BJ (cell line): ENCODE results near the gene SUMO2. TPM values are rescaled to one million over a fixed set of nuclear protein-coding genes. Genes with fewer than 3 reads are reported as not detected.
"Not testable (repeated sequence)": the region's sequence is repeated elsewhere in the genome, so short reads cannot be mapped to it uniquely, and the experiment has no call there.

Experiments
- CTCF ChIA-PET: fragments of 350-600 bp; formaldehyde crosslinking; extraction: SDS; loops from one replicate; lab custom pipeline; 2021; ENCODE audit warnings: antibody characterized with exemption, inconsistent platforms; lab: Yijun Ruan, JAX
- POLR2A ChIA-PET: fragments of 300-600 bp; sonication (Branson Sonifier 250); formaldehyde crosslinking; extraction: SDS; loops from one replicate; lab custom pipeline; 2021; ENCODE audit warnings: antibody characterized with exemption; lab: Charles Lee
- DNase-seq: peaks from one replicate; pipeline ENCODE4 v3.0.0-alpha.2; 2011; ENCODE audit warnings: low read depth
- H3K27me3 ChIP-seq: 2 replicates; pipeline ENCODE4 v1.6.0; 2011; ENCODE audit warnings: low read length; ENCODE audit not compliant: control insufficient read depth, insufficient read depth
- H3K36me3 ChIP-seq: 2 replicates; pipeline ENCODE4 v1.5.1; 2011; ENCODE audit warnings: low read length; ENCODE audit not compliant: control insufficient read depth, insufficient read depth
- H3K4me3 ChIP-seq: 2 replicates; pipeline ENCODE4 v1.5.1; 2011; ENCODE audit warnings: low read depth, mild to moderate bottlenecking, control low read depth, low read length
- CTCF ChIP-seq: IDR thresholded peaks from 2 replicates; pipeline ENCODE4 v1.5.1; 2011; ENCODE audit warnings: low read depth, mild to moderate bottlenecking, control low read depth, inconsistent platforms, low read length, moderate library complexity; ENCODE audit not compliant: insufficient read depth
- polyA plus RNA-seq: library from polyadenylated mRNA; depleted of rRNA; stranded (reverse); fragments of >200 nt; gene quantifications from 2 replicates; pipeline ENCODE4 v1.2.3, GENCODE V29; 2011

Gene SUMO2
- polyA plus RNA-seq, 1 experiment: 131 TPM

GRCh38 chr17:75209061-75209460, 26.3 kb upstream of the SUMO2 start:
- Histone ChIP-seq H3K27me3 (no peaks in the 10 kb centered on the region), H3K4me3 (no peak overlapping the region), H3K36me3 (peaks cover 12% of the 10 kb centered on the region)
- DNase-seq: no peak
- TF ChIP-seq CTCF: no peak
- CTCF ChIA-PET: interaction anchor here (1.4 to 1.9 kb wide), 2 partner anchors 95 to 148 kb away, joined by 4 to 7 read pairs; no protein-coding TSS in a partner anchor
- POLR2A ChIA-PET: no interaction called here

GRCh38 chr17:75208161-75208560, 25.4 kb upstream of the SUMO2 start:
- no peak overlapping the region for H3K4me3 ChIP-seq
- H3K36me3 ChIP-seq: peaks cover 10% of the 10 kb centered on the region
- no peak for TF ChIP-seq CTCF
- DNase-seq: no peak
- ChIA-PET POLR2A (no interaction called here), CTCF (interaction anchor here (0.6 to 1.9 kb wide), 4 partner anchors 94 to 247 kb away, joined by 3 to 7 read pairs (median 4); no protein-coding TSS in a partner anchor)
- no peaks in the 10 kb centered on the region for H3K27me3 ChIP-seq

GRCh38 chr17:75207760-75208159, 25.0 kb upstream of the SUMO2 start:
- H3K4me3 ChIP-seq: no peak overlapping the region
- DNase-seq: no peak
- peaks cover 6% of the 10 kb centered on the region for H3K36me3 ChIP-seq
- no peak for TF ChIP-seq CTCF
- CTCF ChIA-PET: interaction anchor here (1.2 to 1.9 kb wide), 3 partner anchors 147 to 249 kb away, joined by 3 to 7 read pairs (median 4); no protein-coding TSS in a partner anchor
- H3K27me3 ChIP-seq: no peaks in the 10 kb centered on the region
- POLR2A ChIA-PET: no interaction called here

GRCh38 chr17:75207050-75207407, 24.3 kb upstream of the SUMO2 start:
- H3K27me3 ChIP-seq, H3K36me3 ChIP-seq, POLR2A ChIA-PET, H3K4me3 ChIP-seq, DNase-seq: not testable (repeated sequence)
- CTCF ChIA-PET: interaction anchor here (0.8 to 1.6 kb wide), 3 partner anchors 76 to 249 kb away, joined by 3 to 4 read pairs (median 3); partner anchors contain the start of gene NT5C

- POLR2A ChIA-PET: no interaction called here
- Histone ChIP-seq H3K4me3 (peak overlapping the region; percentile 90), H3K27me3 (no peaks in the 10 kb centered on the region), H3K36me3 (peaks cover 4% of the 10 kb centered on the region)
- CTCF ChIA-PET: interaction anchor here (0.9 to 2.5 kb wide), 5 partner anchors 14 to 244 kb away, joined by 3 to 16 read pairs (median 4); partner anchors contain the start of gene GGA3
- DNase-seq: no peak
- TF ChIP-seq CTCF: 0 out of 2 replicates have a peak, but pooled peaks have one; percentile 1
Measured at GRCh38 chr17:75205793-75206163, 23.0 kb upstream of the SUMO2 start.
